Smooth muscle cell (in vitro differentiated cells): ENCODE data around the gene SNW1. TPM values are rescaled to one million over a fixed set of nuclear protein-coding genes. Genes with fewer than 3 reads are reported as not detected.

Experiments used
- DNase-seq: peaks from one replicate; lab custom pipeline; 2025; ENCODE audit not compliant: unreplicated experiment; lab: John Stamatoyannopoulos, UW
- H2AFZ ChIP-seq: fragments of 200-600 bp; sonication (generic); 2 replicates; pipeline ENCODE4 v1.6.0; 2016; ENCODE audit warnings: antibody characterized with exemption, low read depth, mild to moderate bottlenecking
- H3F3A ChIP-seq: fragments of 200-600 bp; sonication (generic); 2 replicates; pipeline ENCODE4 v1.6.0; 2017; ENCODE audit warnings: antibody characterized with exemption, low read depth
- H3K27ac ChIP-seq: fragments of 200-600 bp; sonication (generic); 2 replicates; pipeline ENCODE4 v1.5.1; 2016; ENCODE audit warnings: low read depth, mild to moderate bottlenecking
- H3K27me3 ChIP-seq: fragments of 200-600 bp; sonication (generic); 2 replicates; pipeline ENCODE4 v1.6.1; 2016; ENCODE audit warnings: low read depth, mild to moderate bottlenecking
- H3K36me3 ChIP-seq: fragments of 200-600 bp; sonication (generic); 2 replicates; pipeline ENCODE4 v1.5.1; 2016; ENCODE audit warnings: low read depth
- H3K4me1 ChIP-seq: fragments of 200-600 bp; sonication (generic); 2 replicates; pipeline ENCODE4 v1.5.1; 2016; ENCODE audit warnings: low read depth
- H3K4me2 ChIP-seq: fragments of 200-600 bp; sonication (generic); 2 replicates; pipeline ENCODE4 v1.6.0; 2016; ENCODE audit warnings: mild to moderate bottlenecking
- H3K4me3 ChIP-seq: fragments of 200-600 bp; sonication (generic); 2 replicates; pipeline ENCODE4 v1.5.1; 2016; ENCODE audit warnings: mild to moderate bottlenecking
- H3K79me2 ChIP-seq: fragments of 200-600 bp; sonication (generic); 2 replicates; pipeline ENCODE4 v1.6.0; 2016; ENCODE audit warnings: low read depth, mild to moderate bottlenecking
- H3K9ac ChIP-seq: fragments of 200-600 bp; sonication (generic); 2 replicates; pipeline ENCODE4 v1.6.0; 2016; ENCODE audit warnings: low read depth
- H3K9me3 ChIP-seq: fragments of 200-600 bp; sonication (generic); replicated peaks from 2 replicates; pipeline ENCODE4 v1.5.1; 2016; ENCODE audit warnings: low read depth
- H4K20me1 ChIP-seq: fragments of 200-600 bp; sonication (generic); 2 replicates; pipeline ENCODE4 v1.6.0; 2016; ENCODE audit warnings: low read depth
- WGBS: methylation state at CpG from one replicate; pipeline ENCODE4 v1.1.7; 2016; ENCODE audit warnings: low lambda C conversion rate; 5-methylcytosine and 5-hydroxymethylcytosine counted together
- polyA plus RNA-seq: library from polyadenylated mRNA; unstranded; fragments of >200 nt; fragmentation: Nextera tagmentation; extraction: Ambion mirVana; gene quantifications from 2 replicates; pipeline ENCODE4 v1.2.1, GENCODE V29; 2016
- total RNA-seq: library from RNA; depleted of rRNA; stranded (reverse); fragments of >200 nt; gene quantifications from 2 replicates; pipeline ENCODE4 v1.2.3, GENCODE V29; 2014
- TF ChIP-seq, protein P1 (sequence below): fragments of 200-600 bp; sonication (generic); IDR thresholded peaks from 2 replicates; pipeline ENCODE4 v1.5.1; 2017; ENCODE audit warnings: borderline replicate concordance, mild to moderate bottlenecking, antibody characterized with exemption; ENCODE audit not compliant: insufficient read depth, poor library complexity, severe bottlenecking

SNW1 gene
- total and polyA plus RNA-seq, 2 experiments from 2014 or later = 51.6 to 58.4 TPM

DNA sequence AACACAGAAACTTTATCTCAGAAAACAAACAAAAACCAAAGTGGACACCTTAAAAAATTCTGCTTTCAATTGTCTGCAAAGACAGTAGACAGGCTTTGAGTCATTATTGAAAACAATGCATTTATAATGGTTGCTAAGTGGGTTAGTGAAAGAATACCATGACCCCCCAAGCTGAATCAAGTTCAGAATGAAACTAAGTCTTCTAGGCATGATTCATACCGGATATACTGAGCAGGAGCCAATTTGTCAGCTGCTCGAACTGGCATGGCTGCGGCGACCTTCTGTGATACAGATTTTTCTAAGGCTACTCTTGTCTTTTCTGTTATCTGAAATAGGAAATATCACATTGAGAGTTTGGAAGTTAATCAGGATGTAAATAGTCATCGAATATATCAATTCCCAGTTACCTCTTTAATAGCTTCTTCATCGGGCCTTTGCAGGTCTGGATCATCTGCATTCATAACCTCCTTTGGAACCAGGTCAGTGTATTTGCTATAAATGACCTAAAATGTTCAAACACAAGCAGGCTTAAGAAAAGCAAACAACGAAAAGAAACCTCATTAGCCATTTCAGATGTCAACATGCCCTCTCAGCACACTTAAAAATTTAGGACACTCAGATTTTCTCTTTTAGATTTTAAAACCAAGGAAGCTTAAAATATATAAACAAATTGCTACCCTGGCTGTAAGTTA, 22.3 kb downstream of the SNW1 start:
- Histone ChIP-seq H4K20me1 (peaks cover 41% of the 10 kb centered on the region), H3K79me2 (peaks cover 29% of the 10 kb centered on the region), H3K27ac (no peak overlapping the region), H3K4me2 (no peak overlapping the region), H3K36me3 (peaks cover 33% of the 10 kb centered on the region), H3K4me3 (no peak overlapping the region), H2AFZ (no peak overlapping the region), H3K9me3 (no peaks in the 10 kb centered on the region), H3K27me3 (no peaks in the 10 kb centered on the region), H3K4me1 (no peaks in the 10 kb centered on the region), H3K9ac (no peak overlapping the region), H3F3A (no peaks in the 10 kb centered on the region)
- TF ChIP-seq, protein P1, sequence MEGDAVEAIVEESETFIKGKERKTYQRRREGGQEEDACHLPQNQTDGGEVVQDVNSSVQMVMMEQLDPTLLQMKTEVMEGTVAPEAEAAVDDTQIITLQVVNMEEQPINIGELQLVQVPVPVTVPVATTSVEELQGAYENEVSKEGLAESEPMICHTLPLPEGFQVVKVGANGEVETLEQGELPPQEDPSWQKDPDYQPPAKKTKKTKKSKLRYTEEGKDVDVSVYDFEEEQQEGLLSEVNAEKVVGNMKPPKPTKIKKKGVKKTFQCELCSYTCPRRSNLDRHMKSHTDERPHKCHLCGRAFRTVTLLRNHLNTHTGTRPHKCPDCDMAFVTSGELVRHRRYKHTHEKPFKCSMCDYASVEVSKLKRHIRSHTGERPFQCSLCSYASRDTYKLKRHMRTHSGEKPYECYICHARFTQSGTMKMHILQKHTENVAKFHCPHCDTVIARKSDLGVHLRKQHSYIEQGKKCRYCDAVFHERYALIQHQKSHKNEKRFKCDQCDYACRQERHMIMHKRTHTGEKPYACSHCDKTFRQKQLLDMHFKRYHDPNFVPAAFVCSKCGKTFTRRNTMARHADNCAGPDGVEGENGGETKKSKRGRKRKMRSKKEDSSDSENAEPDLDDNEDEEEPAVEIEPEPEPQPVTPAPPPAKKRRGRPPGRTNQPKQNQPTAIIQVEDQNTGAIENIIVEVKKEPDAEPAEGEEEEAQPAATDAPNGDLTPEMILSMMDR = no peak
- DNase-seq = no peak
- WGBS = 95% methylated on average over 7 of the region's 7 CpGs

DNA sequence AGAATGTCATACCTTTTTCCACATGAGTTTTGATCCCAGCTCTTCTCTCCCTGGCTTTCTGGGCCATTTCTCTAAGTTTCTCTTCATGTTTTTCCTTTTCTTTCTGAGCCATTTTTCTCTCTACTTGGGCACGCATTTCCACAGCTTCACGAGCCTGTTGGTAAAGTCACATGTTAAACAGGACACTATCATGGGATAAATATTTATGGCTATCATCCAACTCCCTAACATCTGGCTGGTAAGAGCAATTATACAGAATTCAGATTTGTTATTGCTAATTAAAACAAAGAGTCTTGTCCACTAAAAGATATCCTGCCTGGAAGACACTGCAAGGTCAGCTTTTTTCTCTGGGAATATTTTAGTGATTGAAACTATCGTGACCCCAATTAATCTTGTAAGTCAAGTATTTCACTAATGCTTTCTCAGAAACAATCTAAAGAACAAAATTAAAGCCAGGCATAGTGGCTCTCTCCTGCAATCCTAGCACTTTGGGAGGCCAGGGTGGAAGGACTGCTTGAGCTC, 29.9 kb downstream of the SNW1 start:
- H3K27ac ChIP-seq = no peak overlapping the region
- peaks cover 15% of the 10 kb centered on the region for H4K20me1 ChIP-seq
- no peak overlapping the region for H3K4me3 ChIP-seq
- H3K4me1 ChIP-seq = no peaks in the 10 kb centered on the region
- H3K4me2 ChIP-seq = no peak overlapping the region
- no peak for DNase-seq
- H3K9ac ChIP-seq = no peak overlapping the region
- H3K36me3 ChIP-seq = peaks cover 59% of the 10 kb centered on the region
- TF ChIP-seq, protein P1 = no peak
- no peaks in the 10 kb centered on the region for H3K9me3 ChIP-seq
- no peaks in the 10 kb centered on the region for H3K27me3 ChIP-seq
- WGBS = 92% methylated on average over 3 of the region's 3 CpGs
- H3F3A ChIP-seq = no peaks in the 10 kb centered on the region
- peaks cover 9% of the 10 kb centered on the region for H3K79me2 ChIP-seq
- H2AFZ ChIP-seq = no peak overlapping the region

DNA sequence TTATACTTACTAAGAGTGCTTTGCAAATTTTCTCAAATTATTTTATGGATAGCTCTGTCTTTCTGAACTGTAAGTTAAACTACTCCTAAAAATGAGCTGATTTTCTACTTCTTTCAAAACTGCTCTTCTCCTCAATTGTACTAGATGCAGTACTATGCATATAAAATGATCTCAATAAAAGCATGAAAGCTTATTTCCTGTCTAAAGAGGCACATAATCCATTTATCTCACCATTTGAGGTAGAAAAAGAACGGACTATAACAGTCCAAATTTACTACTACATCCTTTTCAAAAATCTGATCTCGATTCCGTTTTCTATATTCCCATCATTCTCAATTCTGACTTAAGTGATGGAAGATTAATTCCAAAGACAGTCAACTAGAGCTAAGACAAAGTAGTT, 38.7 kb downstream of the SNW1 start:
- Histone ChIP-seq H3K9ac (no peak overlapping the region), H3K79me2 (no peaks in the 10 kb centered on the region), H3K9me3 (no peaks in the 10 kb centered on the region), H3K4me1 (no peaks in the 10 kb centered on the region), H3K36me3 (peaks cover 47% of the 10 kb centered on the region), H3K4me3 (no peak overlapping the region), H3F3A (no peaks in the 10 kb centered on the region), H3K27ac (no peak overlapping the region), H3K4me2 (no peak overlapping the region), H3K27me3 (no peaks in the 10 kb centered on the region), H2AFZ (no peak overlapping the region), H4K20me1 (peaks cover 13% of the 10 kb centered on the region)
- TF ChIP-seq, protein P1 = no peak
- DNase-seq = no peak
- 95% methylated on average over 3 of the region's 3 CpGs for whole genome bisulfite sequencing

DNA sequence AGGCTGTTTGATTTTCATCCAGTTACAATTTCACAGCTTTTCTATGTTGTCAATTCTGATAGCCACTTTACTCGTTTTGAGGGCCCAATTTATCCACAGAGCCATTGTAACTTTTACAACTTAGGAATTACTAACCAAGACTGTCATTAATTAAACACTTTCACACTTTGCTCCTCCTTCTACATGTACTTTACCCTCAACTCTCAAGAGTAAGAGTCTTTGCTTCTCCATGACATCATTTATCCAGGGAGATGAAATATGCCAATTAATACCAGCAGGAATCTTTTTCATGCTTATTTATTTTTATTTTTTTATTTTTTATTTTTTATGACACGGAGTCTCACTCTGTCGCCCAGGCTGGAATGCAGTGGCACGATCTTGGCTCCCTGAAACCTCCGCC, 39.5 kb downstream of the SNW1 start:
- Histone ChIP-seq H3F3A (no peaks in the 10 kb centered on the region), H3K79me2 (no peaks in the 10 kb centered on the region), H3K4me3 (no peak overlapping the region), H4K20me1 (peaks cover 12% of the 10 kb centered on the region), H3K27me3 (no peaks in the 10 kb centered on the region), H2AFZ (no peak overlapping the region), H3K36me3 (peaks cover 39% of the 10 kb centered on the region), H3K4me1 (no peaks in the 10 kb centered on the region), H3K4me2 (no peak overlapping the region), H3K9me3 (no peaks in the 10 kb centered on the region), H3K27ac (no peak overlapping the region), H3K9ac (no peak overlapping the region)
- TF ChIP-seq, protein P1 = no peak
- 97% methylated on average over 5 of the region's 5 CpGs for WGBS
- no peak for DNase-seq
